Immature natural killer cell (primary cell): ENCODE data around the gene CSNK2A1. TPM values are rescaled to one million over a fixed set of nuclear protein-coding genes. Genes with fewer than 3 reads are reported as not detected.
"Not testable (repeated sequence)": the region's sequence is repeated elsewhere in the genome, so short reads cannot be mapped to it uniquely, and the experiment has no call there.

Source experiments
- DNase-seq, 3 donors: peaks; one replicate each; pipeline ENCODE4 v3.0.0; 2022; ENCODE audit warnings: mixed read lengths in 1 of 3
- H3K27ac Mint-ChIP-seq, 6 donors: one replicate each; pipeline ENCODE4 v1.8.0; 2020; ENCODE audit warnings: mixed read lengths in 6 of 6, mild to moderate bottlenecking in 5 of 6, inconsistent platforms in 4 of 6, moderate library complexity in 3 of 6
- H3K27me3 Mint-ChIP-seq, 3 donors: one replicate each; pipeline ENCODE4 v1.8.0; 2020 to 2021; ENCODE audit warnings: low read depth in 3 of 3, mild to moderate bottlenecking in 3 of 3, mixed read lengths in 3 of 3, moderate library complexity in 3 of 3, inconsistent platforms in 1 of 3
- H3K36me3 Mint-ChIP-seq, 3 donors: one replicate each; pipeline ENCODE4 v1.8.0; 2020; ENCODE audit warnings: mixed read lengths in 3 of 3, inconsistent platforms in 2 of 3, mild to moderate bottlenecking in 2 of 3
- H3K4me1 Mint-ChIP-seq, 2 donors: one replicate each; pipeline ENCODE4 v1.8.0; 2020; ENCODE audit warnings: inconsistent platforms in 2 of 2, mild to moderate bottlenecking in 2 of 2, mixed read lengths in 2 of 2, moderate library complexity in 1 of 2
- H3K4me3 Mint-ChIP-seq, 5 donors: one replicate each; pipeline ENCODE4 v1.8.0; 2020; ENCODE audit warnings: mild to moderate bottlenecking in 5 of 5, mixed read lengths in 5 of 5, inconsistent platforms in 3 of 5, moderate library complexity in 3 of 5
- H3K9me3 Mint-ChIP-seq, 6 donors: one replicate each; pipeline ENCODE4 v1.8.0; 2020; ENCODE audit warnings: mild to moderate bottlenecking in 6 of 6, mixed read lengths in 6 of 6, inconsistent platforms in 4 of 6, moderate library complexity in 3 of 6
- polyA plus RNA-seq, 3 donors: library from polyadenylated mRNA; unstranded; fragments of 300-500 nt; fragmentation: Illumina TruSeq; gene quantifications; one replicate each; pipeline ENCODE4 v1.2.3, GENCODE V29; 2021

Gene CSNK2A1
- polyA plus RNA-seq, 3 donors from 2014 or later = 39.9 to 65.9 (median 60.1) TPM

GRCh38 chr20:510328-511057 lies 33.1 kb downstream of the CSNK2A1 start:
- not testable (repeated sequence) for H3K27me3 Mint-ChIP-seq, H3K4me3 Mint-ChIP-seq, H3K9me3 Mint-ChIP-seq, DNase-seq
- Mint-ChIP-seq H3K36me3 (peaks cover 0 to 10% (median 9%) of the 10 kb centered on the region in 3 donors), H3K27ac (peak overlapping the region in 1 of 6 donors; percentile 46), H3K4me1 (peaks cover 56 to 84% of the 10 kb centered on the region in 2 donors)

- peaks cover 39 to 65% of the 10 kb centered on the region in 2 donors for H3K4me1 Mint-ChIP-seq
- not testable (repeated sequence) for H3K4me3 Mint-ChIP-seq, H3K9me3 Mint-ChIP-seq, H3K27ac Mint-ChIP-seq, H3K27me3 Mint-ChIP-seq, DNase-seq
- H3K36me3 Mint-ChIP-seq = peaks cover under 1 to 19% (median 15%) of the 10 kb centered on the region in 3 donors
These were observed 35.2 kb downstream of the CSNK2A1 start for GRCh38 chr20:508364-508787.

DNA sequence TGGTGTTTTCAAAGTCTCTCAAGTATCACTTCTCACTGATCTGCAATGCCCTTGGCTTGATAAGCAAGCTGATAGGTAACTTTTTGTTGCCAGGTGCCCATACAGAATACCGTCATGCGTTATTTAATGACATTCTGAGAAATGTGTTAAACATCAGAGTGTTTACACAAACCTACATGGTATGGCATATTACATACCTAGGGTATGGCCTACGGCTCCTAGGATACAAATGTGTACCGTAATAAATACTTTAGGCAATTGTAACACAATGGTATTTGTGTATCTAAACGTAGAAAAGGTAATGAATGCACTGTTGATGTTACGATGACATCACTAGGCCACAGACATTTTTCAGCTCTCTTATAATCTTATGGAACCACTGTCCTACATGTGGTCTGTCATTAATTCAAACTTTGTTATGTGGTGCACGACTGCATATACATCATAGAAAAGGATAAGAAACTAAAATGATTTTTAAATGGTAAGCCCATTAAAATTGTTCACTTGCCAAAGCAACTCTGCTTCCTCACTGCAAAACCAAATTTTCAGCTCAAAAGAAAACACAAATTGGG lies 35.7 kb downstream of the CSNK2A1 start:
- no peak for DNase-seq
- Mint-ChIP-seq H3K9me3 (no peaks in the 10 kb centered on the region), H3K4me1 (peaks cover 33 to 59% of the 10 kb centered on the region in 2 donors), H3K4me3 (no peak overlapping the region), H3K27me3 (no peaks in the 10 kb centered on the region), H3K36me3 (peaks cover 6 to 24% (median 21%) of the 10 kb centered on the region in 3 donors), H3K27ac (no peak overlapping the region)

DNA sequence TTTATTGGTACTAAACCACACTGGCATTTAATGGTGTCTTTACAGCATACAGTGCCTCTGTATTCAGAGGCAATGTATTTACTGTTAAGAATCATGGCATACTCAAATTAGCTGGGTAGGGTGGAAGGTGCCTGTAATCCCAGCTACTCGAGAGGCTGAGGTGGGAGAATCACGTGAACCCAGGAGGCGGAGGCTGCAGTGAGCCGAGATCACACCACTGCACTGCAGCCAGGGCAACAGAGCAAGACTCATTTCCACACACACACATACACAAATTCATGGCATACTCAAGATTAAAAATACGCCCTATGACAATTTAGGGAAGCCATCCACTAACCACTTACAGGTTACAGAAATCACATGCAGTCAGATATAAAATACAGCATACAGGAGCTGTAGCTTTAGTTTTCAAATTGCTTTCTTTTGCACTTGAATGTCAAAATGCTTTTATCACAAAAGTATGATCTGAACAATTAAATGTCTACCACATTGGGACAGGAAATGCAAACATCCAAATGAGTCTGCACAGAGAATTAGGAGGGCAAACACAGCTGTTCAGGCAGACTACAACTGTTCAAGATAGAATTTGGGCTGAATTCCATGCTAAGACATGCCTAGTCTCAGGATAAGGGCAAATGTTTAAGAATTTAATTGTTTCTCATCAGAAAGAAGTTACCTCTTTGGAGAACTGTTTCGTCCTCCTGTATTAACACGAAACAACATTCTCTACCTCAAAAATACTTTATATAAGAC lies 36.4 kb downstream of the CSNK2A1 start:
- Mint-ChIP-seq H3K27me3 (no peaks in the 10 kb centered on the region), H3K4me3 (no peak overlapping the region), H3K27ac (peak overlapping the region in 3 of 6 donors; percentile 22 to 58 (median 26)), H3K4me1 (peaks cover 27 to 53% of the 10 kb centered on the region in 2 donors), H3K36me3 (peaks cover 10 to 31% (median 25%) of the 10 kb centered on the region in 3 donors), H3K9me3 (no peaks in the 10 kb centered on the region)
- no peak for DNase-seq

GRCh38 chr20:504632-505075 lies 38.9 kb downstream of the CSNK2A1 start:
- peaks cover 9 to 29% of the 10 kb centered on the region in 2 donors for H3K4me1 Mint-ChIP-seq
- no peaks in the 10 kb centered on the region for H3K9me3 Mint-ChIP-seq
- H3K4me3 Mint-ChIP-seq = no peak overlapping the region
- no peak overlapping the region for H3K27ac Mint-ChIP-seq
- peaks cover 14 to 34% (median 28%) of the 10 kb centered on the region in 3 donors for H3K36me3 Mint-ChIP-seq
- DNase-seq = no peak
- no peaks in the 10 kb centered on the region for H3K27me3 Mint-ChIP-seq

DNA sequence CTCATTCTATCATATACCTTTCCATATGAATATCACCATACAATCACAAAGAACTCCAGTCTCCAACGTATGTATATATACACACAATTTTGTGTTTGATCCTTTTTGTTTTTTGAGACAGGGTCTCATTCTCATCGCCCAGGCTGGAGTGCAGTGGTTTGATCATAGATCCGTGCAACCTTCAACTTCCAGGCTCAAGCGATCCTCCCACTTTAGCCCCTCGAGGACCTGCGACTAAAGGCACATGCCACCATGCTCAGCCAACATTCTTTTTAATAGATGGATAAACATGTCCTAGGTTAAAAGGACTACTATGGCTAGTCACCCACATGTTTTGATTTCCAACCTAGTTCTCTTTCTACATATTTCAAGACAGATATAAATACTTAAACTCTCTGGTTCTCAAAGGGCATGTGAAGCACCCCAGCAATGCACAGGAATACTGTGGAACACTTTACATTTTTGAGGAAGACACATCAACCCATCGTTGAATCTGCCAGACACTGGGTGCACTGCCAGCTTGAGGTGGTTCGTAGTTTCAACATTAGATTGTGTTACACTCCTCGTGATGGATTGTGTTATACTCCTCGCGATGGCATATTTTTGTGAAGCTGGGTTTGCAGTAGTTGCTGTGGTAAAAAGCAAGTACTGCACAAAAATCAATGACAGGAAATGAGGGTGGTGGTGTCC lies 40.4 kb downstream of the CSNK2A1 start:
- H3K27me3 Mint-ChIP-seq = no peaks in the 10 kb centered on the region
- H3K36me3 Mint-ChIP-seq = peaks cover 21 to 39% (median 37%) of the 10 kb centered on the region in 3 donors
- DNase-seq = no peak
- peaks cover 4 to 14% of the 10 kb centered on the region in 2 donors for H3K4me1 Mint-ChIP-seq
- no peak overlapping the region for H3K27ac Mint-ChIP-seq
- no peak overlapping the region for H3K4me3 Mint-ChIP-seq
- H3K9me3 Mint-ChIP-seq = no peaks in the 10 kb centered on the region

GRCh38 chr20:497979-498378 lies 45.6 kb downstream of the CSNK2A1 start:
- no peak overlapping the region for H3K4me3 Mint-ChIP-seq
- H3K4me1 Mint-ChIP-seq = no peaks in the 10 kb centered on the region
- no peaks in the 10 kb centered on the region for H3K27me3 Mint-ChIP-seq
- no peak for DNase-seq
- no peak overlapping the region for H3K27ac Mint-ChIP-seq
- no peaks in the 10 kb centered on the region for H3K9me3 Mint-ChIP-seq
- H3K36me3 Mint-ChIP-seq = peaks cover 35 to 37% (median 36%) of the 10 kb centered on the region in 3 donors

DNA sequence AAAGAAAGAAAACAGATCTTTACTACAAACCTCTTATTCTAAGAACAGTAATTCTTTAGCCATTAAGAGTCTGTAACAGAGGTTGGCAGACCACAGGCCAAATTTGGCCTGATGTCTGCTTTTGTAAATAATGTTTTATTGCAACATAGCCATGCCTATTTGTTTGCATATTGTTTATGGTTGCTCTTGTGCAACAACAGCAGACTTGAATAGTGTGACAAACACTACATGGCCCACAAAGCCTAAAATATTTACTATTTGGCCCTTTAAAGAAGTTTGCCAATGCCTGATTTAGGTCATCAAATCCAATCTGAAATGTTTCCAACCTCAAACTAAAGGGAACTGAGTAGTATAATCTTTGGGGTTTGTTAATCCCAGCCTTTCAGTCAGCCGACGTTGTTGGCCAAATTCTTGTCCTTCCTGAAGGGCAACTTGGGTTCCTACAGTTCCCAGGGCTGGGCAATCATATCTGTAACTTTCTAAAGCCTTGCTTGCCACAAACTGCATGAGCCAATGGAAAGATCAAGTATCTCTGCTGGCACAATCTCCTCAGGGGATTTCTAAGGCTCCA lies 47.4 kb downstream of the CSNK2A1 start:
- Mint-ChIP-seq H3K4me3 (no peak overlapping the region), H3K36me3 (peaks cover 33 to 37% (median 36%) of the 10 kb centered on the region in 3 donors), H3K9me3 (no peaks in the 10 kb centered on the region), H3K27me3 (no peaks in the 10 kb centered on the region), H3K27ac (peak overlapping the region in 1 of 6 donors; percentile 76), H3K4me1 (no peaks in the 10 kb centered on the region)
- DNase-seq = no peak

DNA sequence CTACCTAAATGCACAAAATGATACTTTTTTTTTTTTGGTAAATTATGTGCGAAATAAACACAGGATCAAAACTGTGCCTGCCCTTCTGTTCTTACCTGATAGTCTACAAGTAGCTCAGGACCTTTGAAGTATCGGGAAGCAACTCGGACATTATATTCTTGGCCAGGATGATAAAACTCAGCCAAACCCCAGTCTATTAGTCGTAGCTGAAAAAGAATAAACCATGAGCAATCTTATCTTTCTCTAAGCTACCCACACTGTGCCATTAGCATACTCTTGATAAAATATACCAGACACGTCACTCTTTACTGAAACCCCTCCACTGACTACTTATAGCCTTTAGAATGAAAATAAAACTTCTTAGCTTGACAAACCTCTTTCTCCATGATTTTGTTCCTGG lies 51.4 kb downstream of the CSNK2A1 start:
- Mint-ChIP-seq H3K36me3 (peaks cover 23 to 35% (median 31%) of the 10 kb centered on the region in 3 donors), H3K4me1 (no peaks in the 10 kb centered on the region), H3K27me3 (peaks cover 0 to 2% (median 0%) of the 10 kb centered on the region in 3 donors), H3K27ac (peak overlapping the region in 1 of 6 donors; percentile 6), H3K4me3 (no peak overlapping the region), H3K9me3 (no peaks in the 10 kb centered on the region)
- DNase-seq = no peak

GRCh38 chr20:487655-488054 lies 55.9 kb downstream of the CSNK2A1 start:
- H3K27ac Mint-ChIP-seq = peak overlapping the region in 1 of 6 donors; percentile 55
- H3K27me3 Mint-ChIP-seq = peaks cover 0 to 2% (median 0%) of the 10 kb centered on the region in 3 donors
- no peak for DNase-seq
- peaks cover 17 to 59% (median 23%) of the 10 kb centered on the region in 3 donors for H3K36me3 Mint-ChIP-seq
- H3K9me3 Mint-ChIP-seq = no peaks in the 10 kb centered on the region
- H3K4me1 Mint-ChIP-seq = no peaks in the 10 kb centered on the region
- no peak overlapping the region for H3K4me3 Mint-ChIP-seq

DNA sequence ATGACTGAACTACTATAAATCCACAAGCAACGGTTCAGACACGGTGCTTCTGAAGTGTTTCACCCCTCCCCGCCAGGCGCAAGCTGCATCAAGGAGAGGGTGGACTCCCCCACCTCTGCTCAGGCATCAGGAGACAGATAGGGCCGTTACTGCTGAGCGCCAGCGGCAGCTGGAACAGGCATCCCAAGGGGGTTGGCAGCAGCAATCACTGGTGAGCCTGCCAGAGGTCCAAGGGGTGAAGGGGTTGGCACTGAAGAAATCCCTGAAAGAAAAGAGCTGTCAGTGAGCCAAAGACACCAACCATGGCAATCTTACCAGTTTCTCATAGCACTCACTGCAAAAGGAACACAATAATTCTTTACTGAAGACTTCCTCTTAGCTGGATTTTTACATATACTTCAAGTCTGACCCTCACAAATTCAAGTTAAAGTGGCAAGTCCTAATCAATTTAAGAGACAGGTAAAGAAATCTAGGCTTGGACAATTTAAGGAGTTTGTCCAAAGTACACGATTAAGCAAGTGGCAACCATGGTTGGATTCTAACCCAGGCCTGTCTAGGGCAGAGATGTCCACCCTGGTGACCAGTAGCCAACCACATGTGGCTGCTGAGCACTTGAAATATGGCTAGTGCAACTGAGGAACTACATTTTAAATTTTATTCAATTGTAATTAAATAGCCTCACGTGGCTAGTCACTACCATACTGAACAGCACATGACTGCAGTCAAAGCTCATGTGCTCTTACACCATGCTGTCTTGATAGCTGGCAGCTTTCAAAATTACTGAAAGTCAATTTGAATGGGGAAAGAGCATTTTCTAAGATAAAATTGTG lies 59.6 kb downstream of the CSNK2A1 start:
- H3K27me3 Mint-ChIP-seq = peaks cover 0 to 2% (median 0%) of the 10 kb centered on the region in 3 donors
- H3K4me3 Mint-ChIP-seq = no peak overlapping the region
- no peak overlapping the region for H3K27ac Mint-ChIP-seq
- H3K9me3 Mint-ChIP-seq = no peaks in the 10 kb centered on the region
- H3K36me3 Mint-ChIP-seq = peaks cover 16 to 59% (median 18%) of the 10 kb centered on the region in 3 donors
- peaks cover 0 to 2% of the 10 kb centered on the region in 2 donors for H3K4me1 Mint-ChIP-seq
- no peak for DNase-seq

GRCh38 chr20:481167-481566 lies 62.4 kb downstream of the CSNK2A1 start:
- Mint-ChIP-seq H3K36me3 (peaks cover 12 to 40% (median 20%) of the 10 kb centered on the region in 3 donors), H3K9me3 (no peaks in the 10 kb centered on the region), H3K4me1 (peaks cover 4 to 6% of the 10 kb centered on the region in 2 donors), H3K4me3 (no peak overlapping the region), H3K27me3 (peaks cover 0 to 2% (median under 1%) of the 10 kb centered on the region in 3 donors), H3K27ac (no peak overlapping the region)
- no peak for DNase-seq
